DND-41 (cell line): ENCODE data around the gene AFF1.

Experiments used
- EZH2 ChIP-seq: IDR thresholded peaks from 3 replicates; pipeline ENCODE4 v1.6.1; 2012; ENCODE audit warnings: borderline replicate concordance, low read depth, mild to moderate bottlenecking, moderate library complexity, low read length, inconsistent platforms; ENCODE audit not compliant: severe bottlenecking
- TF ChIP-seq, protein P1 (sequence below): IDR thresholded peaks from 2 replicates; pipeline ENCODE4 v1.5.1; 2012; ENCODE audit warnings: borderline replicate concordance, low read length, moderate library complexity, mild to moderate bottlenecking; ENCODE audit not compliant: poor library complexity, severe bottlenecking; ENCODE audit errors: extremely low read depth

DNA sequence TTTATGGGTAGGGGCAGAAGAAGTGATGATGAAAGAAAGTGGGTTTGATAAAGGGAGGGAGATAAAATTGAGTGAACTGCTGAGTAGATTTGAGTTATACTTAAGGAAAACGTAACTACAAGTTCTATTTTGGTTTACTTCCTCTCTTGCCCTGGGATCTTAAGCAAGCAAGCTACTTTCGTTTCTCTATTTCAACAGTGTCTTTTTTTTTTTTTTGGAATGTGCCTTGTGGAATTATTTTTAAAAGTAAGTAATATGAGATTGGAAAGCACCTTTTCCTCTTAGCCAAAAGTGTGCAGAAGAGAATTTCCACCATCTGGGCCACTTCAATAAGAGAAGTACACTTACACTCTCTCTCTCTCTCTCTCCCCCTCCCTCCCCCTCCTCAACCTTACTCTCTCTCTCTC lies 26.6 kb upstream of the AFF1 start:
- TF ChIP-seq, protein P1, sequence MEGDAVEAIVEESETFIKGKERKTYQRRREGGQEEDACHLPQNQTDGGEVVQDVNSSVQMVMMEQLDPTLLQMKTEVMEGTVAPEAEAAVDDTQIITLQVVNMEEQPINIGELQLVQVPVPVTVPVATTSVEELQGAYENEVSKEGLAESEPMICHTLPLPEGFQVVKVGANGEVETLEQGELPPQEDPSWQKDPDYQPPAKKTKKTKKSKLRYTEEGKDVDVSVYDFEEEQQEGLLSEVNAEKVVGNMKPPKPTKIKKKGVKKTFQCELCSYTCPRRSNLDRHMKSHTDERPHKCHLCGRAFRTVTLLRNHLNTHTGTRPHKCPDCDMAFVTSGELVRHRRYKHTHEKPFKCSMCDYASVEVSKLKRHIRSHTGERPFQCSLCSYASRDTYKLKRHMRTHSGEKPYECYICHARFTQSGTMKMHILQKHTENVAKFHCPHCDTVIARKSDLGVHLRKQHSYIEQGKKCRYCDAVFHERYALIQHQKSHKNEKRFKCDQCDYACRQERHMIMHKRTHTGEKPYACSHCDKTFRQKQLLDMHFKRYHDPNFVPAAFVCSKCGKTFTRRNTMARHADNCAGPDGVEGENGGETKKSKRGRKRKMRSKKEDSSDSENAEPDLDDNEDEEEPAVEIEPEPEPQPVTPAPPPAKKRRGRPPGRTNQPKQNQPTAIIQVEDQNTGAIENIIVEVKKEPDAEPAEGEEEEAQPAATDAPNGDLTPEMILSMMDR, result no peak
- TF ChIP-seq EZH2, result no peak
